PC-9 (cell line): ENCODE measurements around the gene PWWP2B.

Experiments
- EZH2 ChIP-seq: fragments of 200-600 bp; sonication (generic); IDR thresholded peaks from 2 replicates; pipeline ENCODE4 v1.8.0; 2017; ENCODE audit warnings: antibody characterized with exemption, low read depth
- TF ChIP-seq, protein P1 (sequence below): fragments of 200-600 bp; sonication (generic); conservative IDR thresholded peaks from 2 replicates; pipeline ENCODE4 v1.6.1; 2017; ENCODE audit warnings: mixed run types, antibody characterized with exemption, mild to moderate bottlenecking, moderate library complexity

- TF ChIP-seq, protein P1, sequence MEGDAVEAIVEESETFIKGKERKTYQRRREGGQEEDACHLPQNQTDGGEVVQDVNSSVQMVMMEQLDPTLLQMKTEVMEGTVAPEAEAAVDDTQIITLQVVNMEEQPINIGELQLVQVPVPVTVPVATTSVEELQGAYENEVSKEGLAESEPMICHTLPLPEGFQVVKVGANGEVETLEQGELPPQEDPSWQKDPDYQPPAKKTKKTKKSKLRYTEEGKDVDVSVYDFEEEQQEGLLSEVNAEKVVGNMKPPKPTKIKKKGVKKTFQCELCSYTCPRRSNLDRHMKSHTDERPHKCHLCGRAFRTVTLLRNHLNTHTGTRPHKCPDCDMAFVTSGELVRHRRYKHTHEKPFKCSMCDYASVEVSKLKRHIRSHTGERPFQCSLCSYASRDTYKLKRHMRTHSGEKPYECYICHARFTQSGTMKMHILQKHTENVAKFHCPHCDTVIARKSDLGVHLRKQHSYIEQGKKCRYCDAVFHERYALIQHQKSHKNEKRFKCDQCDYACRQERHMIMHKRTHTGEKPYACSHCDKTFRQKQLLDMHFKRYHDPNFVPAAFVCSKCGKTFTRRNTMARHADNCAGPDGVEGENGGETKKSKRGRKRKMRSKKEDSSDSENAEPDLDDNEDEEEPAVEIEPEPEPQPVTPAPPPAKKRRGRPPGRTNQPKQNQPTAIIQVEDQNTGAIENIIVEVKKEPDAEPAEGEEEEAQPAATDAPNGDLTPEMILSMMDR, result no peak
- no peak for TF ChIP-seq EZH2
Measured at GRCh38 chr10:132416566-132417256, 19.7 kb downstream of the PWWP2B start.
